HepG2 (cell line): ENCODE results near the gene SGF29. TPM values are rescaled to one million over a fixed set of nuclear protein-coding genes. Genes with fewer than 3 reads are reported as not detected.
"Not testable (repeated sequence)": the region's sequence is repeated elsewhere in the genome, so short reads cannot be mapped to it uniquely, and the experiment has no call there.

ENCODE experiments used
- CTCF ChIP-seq: sonication (generic); formaldehyde crosslinking; IDR thresholded peaks from 2 replicates; pipeline ENCODE4 v1.5.0; 2020; ENCODE audit warnings: mild to moderate bottlenecking, missing genetic modification reagents, moderate library complexity
- ELF1 ChIP-seq: sonication (generic); formaldehyde crosslinking; IDR thresholded peaks from 2 replicates; pipeline ENCODE4 v1.4.0; 2020; ENCODE audit warnings: missing genetic modification reagents
- FOSL2 ChIP-seq: sonication (generic); formaldehyde crosslinking; IDR thresholded peaks from 2 replicates; pipeline ENCODE4 v1.4.0; 2020; ENCODE audit warnings: missing genetic modification reagents
- FOXA3 ChIP-seq: IDR thresholded peaks from 2 replicates; pipeline ENCODE4 v1.6.1; 2016; ENCODE audit warnings: missing genetic modification reagents, missing compliant biosample characterization
- GABPA ChIP-seq, 2 experiments: IDR thresholded peaks; 2 replicates each; pipeline ENCODE4 v1.6.1; 2011 to 2016; ENCODE audit warnings: low read depth in 2 of 2, low read length in 1 of 2, missing biosample characterization in 1 of 2, missing genetic modification characterization in 1 of 2
- GABPB1 ChIP-seq: IDR thresholded peaks from 2 replicates; pipeline ENCODE4 v1.6.1; 2016; ENCODE audit warnings: mild to moderate bottlenecking, missing genetic modification reagents, moderate library complexity, missing compliant biosample characterization
- HDAC2 ChIP-seq: sonication (generic); formaldehyde crosslinking; IDR thresholded peaks from 2 replicates; pipeline ENCODE4 v1.4.0; 2020; ENCODE audit warnings: missing genetic modification reagents
- KAT8 ChIP-seq: IDR thresholded peaks from 2 replicates; pipeline ENCODE4 v1.6.1; 2016; ENCODE audit warnings: missing genetic modification reagents, missing compliant biosample characterization
- MED1 ChIP-seq: sonication (generic); formaldehyde crosslinking; IDR thresholded peaks from 2 replicates; pipeline ENCODE4 v1.4.0; 2020; ENCODE audit warnings: missing genetic modification reagents
- NR2F6 ChIP-seq, 2 experiments: IDR thresholded peaks; 2 replicates each; pipeline ENCODE4 v1.6.1; 2016; ENCODE audit warnings: antibody characterized with exemption in 1 of 2, mild to moderate bottlenecking in 1 of 2
- RAD21 ChIP-seq: fragments of 450-650 bp; formaldehyde crosslinking; IDR thresholded peaks from 2 replicates; pipeline ENCODE4 v1.5.0; 2020; ENCODE audit warnings: mild to moderate bottlenecking
- RARA ChIP-seq: IDR thresholded peaks from 2 replicates; pipeline ENCODE4 v1.6.1; 2016; ENCODE audit warnings: missing genetic modification reagents, missing compliant biosample characterization
- RXRA ChIP-seq: sonication (generic); formaldehyde crosslinking; IDR thresholded peaks from 2 replicates; pipeline ENCODE4 v1.5.1; 2020; ENCODE audit warnings: missing genetic modification reagents
- SMC3 ChIP-seq: IDR thresholded peaks from 2 replicates; pipeline ENCODE4 v1.6.1; 2011; ENCODE audit warnings: low read length, improper control_type of control experiment
- SOX5 ChIP-seq: IDR thresholded peaks from 2 replicates; pipeline ENCODE4 v1.6.1; 2016; ENCODE audit warnings: borderline replicate concordance
- TFDP2 ChIP-seq: sonication (generic); formaldehyde crosslinking; IDR thresholded peaks from 2 replicates; pipeline ENCODE4 v1.4.0; 2020; ENCODE audit warnings: missing genetic modification reagents
- ZNF331 ChIP-seq: sonication (generic); formaldehyde crosslinking; IDR thresholded peaks from 2 replicates; pipeline ENCODE4 v1.4.0; 2020; ENCODE audit warnings: missing genetic modification reagents
- ZSCAN25 ChIP-seq: sonication (generic); formaldehyde crosslinking; IDR thresholded peaks from 2 replicates; pipeline ENCODE4 v1.8.0; 2022; ENCODE audit warnings: mild to moderate bottlenecking, missing genetic modification reagents
- polyA plus RNA-seq, 8 experiments: library from polyadenylated mRNA; depleted of rRNA in 3 of 8; stranded (reverse) in 7 of 8; unstranded in 1 of 8; fragments of >200 nt; fragmentation: Illumina TruSeq in 4 of 8; extraction: Trizol in 4 of 8; gene quantifications; 2 replicates each; pipeline versions ENCODE4 v1.2.1 to v1.2.3, GENCODE V29; 2011 to 2016; ENCODE audit warnings: low read depth in 4 of 8, missing spikeins in 1 of 8, mixed read lengths in 1 of 8; ENCODE audit not compliant: insufficient read depth in 1 of 8
- total RNA-seq, 5 experiments: library from RNA; depleted of rRNA; stranded (reverse); fragments of >200 nt; fragmentation: Illumina TruSeq; extraction: Trizol; gene quantifications; 2 replicates each; pipeline ENCODE4 v1.2.3, GENCODE V29; 2016; ENCODE audit warnings: low read depth in 1 of 5
- TF ChIP-seq, protein P1 (sequence below): IDR thresholded peaks from 2 replicates; pipeline ENCODE4 v1.6.1; 2016; ENCODE audit warnings: mild to moderate bottlenecking, missing biosample characterization, missing genetic modification reagents
- TF ChIP-seq, protein P2 (sequence below): sonication (generic); formaldehyde crosslinking; IDR thresholded peaks from 2 replicates; pipeline ENCODE4 v1.4.0; 2020; ENCODE audit warnings: missing genetic modification reagents
- TF ChIP-seq, protein P3 (sequence below): sonication (generic); formaldehyde crosslinking; IDR thresholded peaks from 2 replicates; pipeline ENCODE4 v1.4.0; 2020; ENCODE audit warnings: missing genetic modification reagents

Gene SGF29
- total and polyA plus RNA-seq, 2 of the 13 experiments (the other 11 are each of a cell fraction or from before 2014, with no cell fraction given): 5.0 to 29.4 TPM

DNA sequence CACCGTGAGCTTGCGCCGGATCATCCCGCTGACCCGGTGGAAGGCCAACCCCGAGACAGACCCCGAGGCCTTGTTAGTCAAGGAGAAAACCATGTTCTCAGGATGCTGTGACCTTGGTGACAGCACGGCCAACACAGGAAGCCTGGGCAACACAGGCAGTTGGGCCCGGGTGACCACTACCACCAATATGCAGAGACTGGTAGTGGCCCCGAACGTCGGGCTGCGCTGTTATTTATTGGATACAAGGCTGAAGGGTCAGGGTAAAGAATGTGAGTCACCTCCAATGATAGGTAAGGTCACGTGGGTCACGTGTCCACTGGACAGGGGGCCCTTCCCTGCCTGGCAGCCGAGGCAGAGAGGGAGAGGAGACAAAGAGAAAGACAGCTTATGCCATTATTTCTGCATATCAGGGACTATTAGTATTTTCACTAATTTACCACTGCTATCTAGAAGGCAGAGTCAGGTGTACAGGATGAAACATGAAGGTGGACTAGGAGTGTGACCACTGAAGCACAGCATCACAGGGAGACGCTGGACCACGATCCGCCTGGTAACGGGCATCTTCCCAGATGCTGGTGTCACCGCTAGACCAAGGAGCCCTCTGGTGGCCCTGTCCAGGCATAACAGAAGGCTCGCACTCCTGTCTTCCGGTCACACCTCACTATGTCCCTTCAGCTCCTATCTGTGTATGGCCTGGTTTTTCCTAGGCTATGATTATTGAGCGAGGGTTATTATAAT lies 61.9 kb downstream of the SGF29 start (continued):
- TF ChIP-seq CTCF (CRISPR knock-in tag) (peak; percentile 93), GABPA (CRISPR knock-in tag; IDR thresholded peaks at IDR 0.05; ENCODE audit: low read depth) (peak; percentile 70), SMC3 (peak; percentile 63; the same call in 1 of the 2 replicates), ELF1 (CRISPR knock-in tag) (peak; percentile 64), ZSCAN25 (CRISPR knock-in tag) (peak; percentile 45; the same call in 1 of the 2 replicates), GABPB1 (CRISPR knock-in tag) (peak; percentile 66), TFDP2 (CRISPR knock-in tag) (peak; percentile 16; the same call in 1 of the 2 replicates), HDAC2 (CRISPR knock-in tag) (peak; percentile 67; the same call in 1 of the 2 replicates), RARA (CRISPR knock-in tag) (peak; percentile 31; the same call in 1 of the 2 replicates), KAT8 (CRISPR knock-in tag) (peak; percentile 45; the same call in 1 of the 2 replicates), FOXA3 (CRISPR knock-in tag) (0 out of 2 replicates have a peak, but pooled peaks have one; percentile 21), RXRA (CRISPR knock-in tag) (peak; percentile 33; the same call in 1 of the 2 replicates), ZNF331 (CRISPR knock-in tag) (0 out of 2 replicates have a peak, but pooled peaks have one; percentile 32), FOSL2 (CRISPR knock-in tag) (peak; percentile 36; the same call in 1 of the 2 replicates), SOX5 (CRISPR knock-in tag) (0 out of 2 replicates have a peak, but pooled peaks have one; percentile 12), NR2F6 (CRISPR knock-in tag; IDR thresholded peaks at IDR 0.05) (peak; percentile 54; the same call in 1 of the 2 replicates), MED1 (peak; percentile 38; the same call in 1 of the 2 replicates), RAD21 (peak; percentile 89)
- not testable (repeated sequence) for TF ChIP-seq GABPA (IDR thresholded peaks at IDR 0.05; ENCODE audit: low read depth, low read length); NR2F6 (IDR thresholded peaks at IDR 0.05)
- TF ChIP-seq, protein P1, sequence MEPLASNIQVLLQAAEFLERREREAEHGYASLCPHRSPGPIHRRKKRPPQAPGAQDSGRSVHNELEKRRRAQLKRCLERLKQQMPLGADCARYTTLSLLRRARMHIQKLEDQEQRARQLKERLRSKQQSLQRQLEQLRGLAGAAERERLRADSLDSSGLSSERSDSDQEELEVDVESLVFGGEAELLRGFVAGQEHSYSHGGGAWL: 0 out of 2 replicates have a peak, but pooled peaks have one; percentile 26
- TF ChIP-seq, protein P2, sequence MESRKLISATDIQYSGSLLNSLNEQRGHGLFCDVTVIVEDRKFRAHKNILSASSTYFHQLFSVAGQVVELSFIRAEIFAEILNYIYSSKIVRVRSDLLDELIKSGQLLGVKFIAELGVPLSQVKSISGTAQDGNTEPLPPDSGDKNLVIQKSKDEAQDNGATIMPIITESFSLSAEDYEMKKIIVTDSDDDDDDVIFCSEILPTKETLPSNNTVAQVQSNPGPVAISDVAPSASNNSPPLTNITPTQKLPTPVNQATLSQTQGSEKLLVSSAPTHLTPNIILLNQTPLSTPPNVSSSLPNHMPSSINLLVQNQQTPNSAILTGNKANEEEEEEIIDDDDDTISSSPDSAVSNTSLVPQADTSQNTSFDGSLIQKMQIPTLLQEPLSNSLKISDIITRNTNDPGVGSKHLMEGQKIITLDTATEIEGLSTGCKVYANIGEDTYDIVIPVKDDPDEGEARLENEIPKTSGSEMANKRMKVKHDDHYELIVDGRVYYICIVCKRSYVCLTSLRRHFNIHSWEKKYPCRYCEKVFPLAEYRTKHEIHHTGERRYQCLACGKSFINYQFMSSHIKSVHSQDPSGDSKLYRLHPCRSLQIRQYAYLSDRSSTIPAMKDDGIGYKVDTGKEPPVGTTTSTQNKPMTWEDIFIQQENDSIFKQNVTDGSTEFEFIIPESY (CRISPR knock-in tag): 0 out of 2 replicates have a peak, but pooled peaks have one; percentile 15
- TF ChIP-seq, protein P3, sequence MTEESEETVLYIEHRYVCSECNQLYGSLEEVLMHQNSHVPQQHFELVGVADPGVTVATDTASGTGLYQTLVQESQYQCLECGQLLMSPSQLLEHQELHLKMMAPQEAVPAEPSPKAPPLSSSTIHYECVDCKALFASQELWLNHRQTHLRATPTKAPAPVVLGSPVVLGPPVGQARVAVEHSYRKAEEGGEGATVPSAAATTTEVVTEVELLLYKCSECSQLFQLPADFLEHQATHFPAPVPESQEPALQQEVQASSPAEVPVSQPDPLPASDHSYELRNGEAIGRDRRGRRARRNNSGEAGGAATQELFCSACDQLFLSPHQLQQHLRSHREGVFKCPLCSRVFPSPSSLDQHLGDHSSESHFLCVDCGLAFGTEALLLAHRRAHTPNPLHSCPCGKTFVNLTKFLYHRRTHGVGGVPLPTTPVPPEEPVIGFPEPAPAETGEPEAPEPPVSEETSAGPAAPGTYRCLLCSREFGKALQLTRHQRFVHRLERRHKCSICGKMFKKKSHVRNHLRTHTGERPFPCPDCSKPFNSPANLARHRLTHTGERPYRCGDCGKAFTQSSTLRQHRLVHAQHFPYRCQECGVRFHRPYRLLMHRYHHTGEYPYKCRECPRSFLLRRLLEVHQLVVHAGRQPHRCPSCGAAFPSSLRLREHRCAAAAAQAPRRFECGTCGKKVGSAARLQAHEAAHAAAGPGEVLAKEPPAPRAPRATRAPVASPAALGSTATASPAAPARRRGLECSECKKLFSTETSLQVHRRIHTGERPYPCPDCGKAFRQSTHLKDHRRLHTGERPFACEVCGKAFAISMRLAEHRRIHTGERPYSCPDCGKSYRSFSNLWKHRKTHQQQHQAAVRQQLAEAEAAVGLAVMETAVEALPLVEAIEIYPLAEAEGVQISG: peak; percentile 71
